HG03354 (cell line): ENCODE measurements around the gene MCAT.

Experiments
- ATAC-seq: cut with Tn5 transposase; IDR thresholded peaks from one replicate; pipeline ENCODE4 v1.9.1; 2021; ENCODE audit warnings: mild to moderate bottlenecking; ENCODE audit not compliant: unreplicated experiment, poor library complexity, severe bottlenecking

Gene MCAT

GRCh38 chr22:43101306-43101705, 41.9 kb downstream of the MCAT start:
- no peak for ATAC-seq

GRCh38 chr22:43100225-43100624, 43.0 kb downstream of the MCAT start:
- no peak for ATAC-seq

GRCh38 chr22:43099095-43099494, 44.1 kb downstream of the MCAT start:
- ATAC-seq, result no peak

- ATAC-seq, result no peak
Measured at GRCh38 chr22:43098356-43098755, 44.8 kb downstream of the MCAT start.

GRCh38 chr22:43096420-43096819, 46.8 kb downstream of the MCAT start:
- ATAC-seq, result no peak

GRCh38 chr22:43094551-43094950, 48.6 kb downstream of the MCAT start:
- no peak for ATAC-seq

- no peak for ATAC-seq
Measured at GRCh38 chr22:43094085-43094484, 49.1 kb downstream of the MCAT start.

GRCh38 chr22:43092085-43092484, 51.1 kb downstream of the MCAT start:
- no peak for ATAC-seq

GRCh38 chr22:43090130-43090789, 52.9 kb downstream of the MCAT start:
- no peak for ATAC-seq

- peak; percentile 80 for ATAC-seq
Measured at GRCh38 chr22:43088984-43089717, 54.0 kb downstream of the MCAT start, which contains the start of gene TTLL1. Gene TTLL1 (minus strand): TSS chr22:43089391. CDS start chr22:43075586, 13,805 bp downstream.

- ATAC-seq, result no peak
Measured at GRCh38 chr22:43088627-43088983, 54.6 kb downstream of the MCAT start.

- ATAC-seq, result no peak
Measured at GRCh38 chr22:43085658-43086606, 57.3 kb downstream of the MCAT start.
